Fibroblast of villous mesenchyme (primary cell): ENCODE results near the gene CBX8. TPM values are rescaled to one million over a fixed set of nuclear protein-coding genes. Genes with fewer than 3 reads are reported as not detected.
A peak's percentile ranks its signal among the peaks of the same experiment; 100 is the strongest.

Experiments
- DNase-seq: peaks from one replicate; pipeline ENCODE4 v3.0.0-alpha.2; 2010; ENCODE audit warnings: low read depth
- H3K4me3 ChIP-seq: 2 replicates; pipeline ENCODE4 v1.5.1; 2011; ENCODE audit warnings: low read depth, mild to moderate bottlenecking, low read length
- CTCF ChIP-seq: IDR thresholded peaks from 2 replicates; pipeline ENCODE4 v1.5.1; 2012; ENCODE audit warnings: low read depth, mild to moderate bottlenecking, low read length; ENCODE audit not compliant: insufficient read depth
- total RNA-seq: library from RNA; depleted of rRNA; stranded (reverse); fragments of >200 nt; gene quantifications from 2 replicates; pipeline ENCODE4 v1.2.3, GENCODE V29; 2012

Gene CBX8
- total RNA-seq, 1 donor, result 4.7 TPM

DNA sequence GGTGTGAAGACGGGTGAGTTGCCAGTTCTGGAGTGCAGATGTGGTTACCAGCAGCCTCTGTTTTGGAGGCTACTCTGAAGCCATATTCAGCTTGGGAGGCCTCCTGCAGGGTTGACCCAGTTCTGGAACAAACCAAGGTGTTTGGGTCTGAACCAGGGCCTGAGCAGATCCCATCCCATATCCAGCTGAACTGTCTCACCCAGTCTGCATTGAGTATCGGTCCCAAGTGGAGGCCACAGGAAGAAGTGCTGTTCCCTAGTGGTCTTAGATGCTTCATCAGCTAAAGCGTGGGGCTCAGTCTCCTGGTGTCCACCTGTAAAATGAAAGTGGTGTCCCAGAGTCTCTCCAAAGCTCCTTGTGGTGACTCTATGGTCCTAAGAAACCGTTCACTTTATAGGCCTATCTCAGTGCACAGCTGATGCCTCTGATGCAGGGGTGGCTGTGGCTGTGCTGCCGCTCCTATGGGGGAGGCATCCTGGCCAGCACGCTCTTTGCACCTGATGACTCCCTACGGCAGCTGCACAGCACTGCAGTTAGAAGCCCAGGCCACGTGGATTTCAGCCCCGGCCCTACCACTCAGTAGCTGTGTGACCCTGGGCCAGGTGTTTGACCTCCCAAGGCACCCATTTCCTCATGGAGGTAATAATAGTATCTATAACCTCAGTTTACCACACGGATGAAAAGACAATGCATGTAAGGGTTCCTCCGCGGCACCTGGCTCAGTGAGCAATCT, 21.3 kb upstream of the CBX8 start:
- no peak for DNase-seq
- no peak overlapping the region for H3K4me3 ChIP-seq
- no peak for TF ChIP-seq CTCF

DNA sequence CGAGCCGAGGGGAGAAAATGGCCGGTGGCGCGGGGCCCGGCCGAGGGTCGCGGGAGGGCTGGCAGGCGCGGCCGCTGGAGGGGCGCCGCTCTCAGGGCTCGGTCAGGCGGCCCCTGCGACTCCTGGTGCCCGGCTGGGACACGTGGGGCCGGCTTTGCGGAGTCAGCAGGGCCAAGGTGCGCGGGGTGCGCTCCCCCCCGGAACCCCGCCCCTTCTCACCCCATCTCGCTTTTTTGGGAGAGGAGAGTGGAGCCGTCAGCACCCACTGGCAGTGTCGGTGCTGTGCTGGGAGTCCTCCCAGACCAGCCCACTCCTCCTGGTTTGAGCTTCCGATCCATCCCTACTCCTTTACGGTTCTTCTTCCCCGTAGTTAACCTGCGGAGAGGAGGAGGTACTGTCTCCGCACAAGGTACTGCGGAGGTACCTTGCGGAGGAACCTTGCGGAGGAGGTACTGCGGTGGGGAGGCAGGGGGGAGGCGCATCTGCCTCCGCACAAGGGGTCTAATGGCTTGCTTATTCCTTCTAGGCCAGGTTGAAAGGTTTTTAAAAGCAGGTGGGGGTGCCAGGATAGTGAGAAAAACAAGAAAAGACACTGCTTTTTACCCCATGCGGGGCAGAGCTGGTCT, 19.1 kb upstream of the CBX8 start:
- no peak for DNase-seq

DNA sequence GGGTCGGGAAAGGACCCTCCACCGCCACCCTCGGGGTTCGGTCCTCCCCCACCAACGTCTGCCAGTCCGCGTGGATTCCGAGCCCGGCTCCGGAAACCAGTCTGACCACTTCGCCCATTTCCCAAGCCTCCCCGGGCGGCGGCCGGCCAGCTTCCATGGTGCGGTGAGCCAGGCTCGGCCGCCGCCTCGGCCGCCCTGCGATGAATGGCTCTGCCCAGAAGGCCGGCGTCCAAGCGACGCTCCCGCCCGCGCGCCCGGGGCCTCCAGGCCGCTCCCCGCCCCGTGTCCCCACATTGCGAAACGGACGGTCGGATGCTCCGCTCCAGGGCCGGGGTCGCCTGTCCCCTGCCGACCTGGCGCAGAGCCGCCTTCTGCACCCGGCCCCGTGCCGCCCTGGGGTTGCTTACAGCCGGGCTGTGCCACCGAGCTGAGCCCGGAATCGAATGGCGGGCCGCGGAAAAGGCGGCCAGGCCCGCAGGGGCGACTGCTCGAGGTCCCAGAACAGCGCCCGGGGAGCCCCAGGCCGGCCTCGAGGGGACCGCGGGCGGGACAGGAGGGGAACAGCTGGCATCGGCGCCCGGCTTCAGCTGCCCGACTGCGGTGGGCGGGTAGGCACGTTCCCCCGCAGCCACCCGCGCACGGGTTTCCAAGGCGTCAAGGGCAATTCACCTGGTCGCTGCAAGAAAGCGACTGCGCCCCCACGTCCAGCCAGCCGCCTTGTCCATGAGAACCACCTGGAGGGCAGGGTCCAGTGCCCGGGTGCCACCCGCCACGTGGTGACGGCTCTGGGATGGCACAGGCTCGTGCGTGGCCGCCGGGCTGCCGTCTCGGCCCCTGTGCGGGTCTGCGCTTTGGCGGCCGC, 18.3 kb upstream of the CBX8 start:
- no peak overlapping the region for H3K4me3 ChIP-seq
- no peak for DNase-seq
- no peak for TF ChIP-seq CTCF

More for the DNA sequence above, 19.1 kb upstream of the CBX8 start:
- TF ChIP-seq CTCF, result no peak
- no peak overlapping the region for H3K4me3 ChIP-seq

GRCh38 chr17:79814127-79814973, 17.5 kb upstream of the CBX8 start:
- no peak overlapping the region for H3K4me3 ChIP-seq
- no peak for TF ChIP-seq CTCF
- no peak for DNase-seq

GRCh38 chr17:79813297-79814126, 16.6 kb upstream of the CBX8 start:
- no peak for DNase-seq
- H3K4me3 ChIP-seq, result peak overlapping the region; percentile 43
- no peak for TF ChIP-seq CTCF
